Measurements from ENCODE around the gene AKNAD1. TPM values are rescaled to one million over a fixed set of nuclear protein-coding genes. Genes with fewer than 3 reads are reported as not detected.

Gene AKNAD1
- polyA plus RNA-seq, 1 donor (not counting 4 experiments of a cell fraction or from before 2014, with no cell fraction given) = 6.9 TPM

DNA sequence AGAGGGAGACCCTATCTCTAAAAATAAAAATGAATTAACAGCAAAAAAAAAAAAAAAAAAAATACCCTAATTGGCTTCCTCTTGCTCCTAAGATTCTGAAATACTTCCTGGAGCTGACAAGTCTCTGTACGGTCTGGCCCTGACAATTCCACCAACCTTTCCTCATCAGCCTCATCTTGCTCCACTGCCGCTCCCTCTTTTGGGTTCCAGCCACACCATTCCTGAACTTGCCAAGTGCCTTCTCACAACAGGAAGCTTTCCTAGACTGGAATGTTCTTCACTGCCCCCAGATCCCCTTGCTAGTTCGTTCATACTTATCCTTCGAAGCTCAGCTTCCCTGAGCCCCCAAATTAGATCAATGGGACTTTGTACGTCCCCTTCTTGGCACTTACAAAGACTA lies 37.0 kb downstream of the AKNAD1 start:
- Histone ChIP-seq H3K27ac (ENCODE audit: control insufficient read depth, insufficient read depth, low read length) (no peak overlapping the region), H4K20me1 (ENCODE audit: control insufficient read depth, extremely low read depth, insufficient read depth, low read length) (no peaks in the 10 kb centered on the region), H3K4me2 (ENCODE audit: control insufficient read depth, extremely low read depth, insufficient read depth, low read depth, low read length) (no peak overlapping the region), H3K9me1 (ENCODE audit: control insufficient read depth, extremely low read depth, insufficient read depth, low read length) (no peaks in the 10 kb centered on the region), H3K9me3 (ENCODE audit: control insufficient read depth, low read depth, low read length) (no peaks in the 10 kb centered on the region), H3K79me2 (ENCODE audit: control insufficient read depth, insufficient read depth, low read length) (no peaks in the 10 kb centered on the region), H3K4me1 (ENCODE audit: control insufficient read depth, extremely low read depth, insufficient read depth, low read length) (peaks cover 18% of the 10 kb centered on the region), H3K27me3 (ENCODE audit: control insufficient read depth, extremely low read depth, insufficient read depth, low read length) (no peaks in the 10 kb centered on the region), H3K36me3 (ENCODE audit: control insufficient read depth in 2 of 2, extremely low read depth in 1 of 2, insufficient read depth in 2 of 2, low read length in 2 of 2) (peaks cover 4% of the 10 kb centered on the region in 2 experiments), H2AFZ (ENCODE audit: control insufficient read depth, low read length) (no peak overlapping the region), H3K4me3 (ENCODE audit: control insufficient read depth in 2 of 3, extremely low read depth in 1 of 3, insufficient read depth in 2 of 3, low read depth in 1 of 3, low read length in 3 of 3) (no peak overlapping the region), H3K9ac (ENCODE audit: control insufficient read depth, extremely low read depth, insufficient read depth, low read length) (no peak overlapping the region)
- FAIRE-seq (no peak), DNase-seq (ENCODE audit: low read depth, low spot score) (no peak)
- dilution Hi-C loops (cut with MboI; ENCODE audit: extremely low pct_ligation_motif_present, low sequenced_read_pairs) = no loop called here
- TF ChIP-seq EZH2 (IDR thresholded peaks at IDR 0.05; ENCODE audit: low read length) = no peak
- TF ChIP-seq, protein P1, sequence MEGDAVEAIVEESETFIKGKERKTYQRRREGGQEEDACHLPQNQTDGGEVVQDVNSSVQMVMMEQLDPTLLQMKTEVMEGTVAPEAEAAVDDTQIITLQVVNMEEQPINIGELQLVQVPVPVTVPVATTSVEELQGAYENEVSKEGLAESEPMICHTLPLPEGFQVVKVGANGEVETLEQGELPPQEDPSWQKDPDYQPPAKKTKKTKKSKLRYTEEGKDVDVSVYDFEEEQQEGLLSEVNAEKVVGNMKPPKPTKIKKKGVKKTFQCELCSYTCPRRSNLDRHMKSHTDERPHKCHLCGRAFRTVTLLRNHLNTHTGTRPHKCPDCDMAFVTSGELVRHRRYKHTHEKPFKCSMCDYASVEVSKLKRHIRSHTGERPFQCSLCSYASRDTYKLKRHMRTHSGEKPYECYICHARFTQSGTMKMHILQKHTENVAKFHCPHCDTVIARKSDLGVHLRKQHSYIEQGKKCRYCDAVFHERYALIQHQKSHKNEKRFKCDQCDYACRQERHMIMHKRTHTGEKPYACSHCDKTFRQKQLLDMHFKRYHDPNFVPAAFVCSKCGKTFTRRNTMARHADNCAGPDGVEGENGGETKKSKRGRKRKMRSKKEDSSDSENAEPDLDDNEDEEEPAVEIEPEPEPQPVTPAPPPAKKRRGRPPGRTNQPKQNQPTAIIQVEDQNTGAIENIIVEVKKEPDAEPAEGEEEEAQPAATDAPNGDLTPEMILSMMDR (optimal IDR thresholded peaks at IDR 0.05 in 1 of 3, IDR thresholded peaks at IDR 0.05 in 1 of 3, conservative IDR thresholded peaks at IDR 0.05 in 1 of 3; ENCODE audit: extremely low read depth in 1 of 3, insufficient read depth in 2 of 3, low read length in 3 of 3) = no peak

DNA sequence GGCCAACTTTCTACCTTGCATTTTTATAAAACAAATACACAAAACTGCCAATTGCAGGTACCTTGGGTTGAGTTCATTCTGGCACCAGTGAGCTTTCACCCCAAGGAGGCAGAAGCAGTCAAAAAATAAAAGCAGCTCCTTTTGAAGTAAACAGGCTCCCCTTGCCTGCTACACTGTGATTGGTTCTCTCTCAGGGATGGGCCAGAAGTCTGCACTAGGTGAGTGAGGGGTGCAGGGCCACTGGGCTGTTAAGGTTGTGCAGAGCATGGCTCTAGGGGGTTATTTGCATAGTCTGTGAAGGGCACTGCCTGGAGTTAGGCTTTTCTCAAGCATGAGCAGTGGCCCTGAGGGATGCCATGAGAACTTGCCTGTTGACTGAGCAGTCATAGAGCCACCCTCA lies 39.1 kb downstream of the AKNAD1 start:
- Histone ChIP-seq H3K9ac (ENCODE audit: control insufficient read depth, extremely low read depth, insufficient read depth, low read length) (no peak overlapping the region), H3K27me3 (ENCODE audit: control insufficient read depth, extremely low read depth, insufficient read depth, low read length) (no peaks in the 10 kb centered on the region), H3K36me3 (ENCODE audit: control insufficient read depth in 2 of 2, extremely low read depth in 1 of 2, insufficient read depth in 2 of 2, low read length in 2 of 2) (peaks cover 0 to 4% of the 10 kb centered on the region in 2 experiments), H4K20me1 (ENCODE audit: control insufficient read depth, extremely low read depth, insufficient read depth, low read length) (no peaks in the 10 kb centered on the region), H3K27ac (ENCODE audit: control insufficient read depth, insufficient read depth, low read length) (no peak overlapping the region), H3K79me2 (ENCODE audit: control insufficient read depth, insufficient read depth, low read length) (no peaks in the 10 kb centered on the region), H3K4me2 (ENCODE audit: control insufficient read depth, extremely low read depth, insufficient read depth, low read depth, low read length) (no peak overlapping the region), H3K4me1 (ENCODE audit: control insufficient read depth, extremely low read depth, insufficient read depth, low read length) (peaks cover 26% of the 10 kb centered on the region), H2AFZ (ENCODE audit: control insufficient read depth, low read length) (no peak overlapping the region), H3K4me3 (ENCODE audit: control insufficient read depth in 2 of 3, extremely low read depth in 1 of 3, insufficient read depth in 2 of 3, low read depth in 1 of 3, low read length in 3 of 3) (no peak overlapping the region), H3K9me3 (ENCODE audit: control insufficient read depth, low read depth, low read length) (no peaks in the 10 kb centered on the region), H3K9me1 (ENCODE audit: control insufficient read depth, extremely low read depth, insufficient read depth, low read length) (no peaks in the 10 kb centered on the region)
- dilution Hi-C loops (cut with MboI; ENCODE audit: extremely low pct_ligation_motif_present, low sequenced_read_pairs) = no loop called here
- FAIRE-seq = no peak
- TF ChIP-seq EZH2 (IDR thresholded peaks at IDR 0.05; ENCODE audit: low read length) = no peak
- TF ChIP-seq, protein P1 (optimal IDR thresholded peaks at IDR 0.05 in 1 of 3, IDR thresholded peaks at IDR 0.05 in 1 of 3, conservative IDR thresholded peaks at IDR 0.05 in 1 of 3; ENCODE audit: extremely low read depth in 1 of 3, insufficient read depth in 2 of 3, low read length in 3 of 3) = peak in 1 of 3 experiments; percentile 3
- DNase-seq (ENCODE audit: low read depth, low spot score) = no peak
